ENCODE results near the gene FAM167B. TPM values are rescaled to one million over a fixed set of nuclear protein-coding genes. Genes with fewer than 3 reads are reported as not detected.

FAM167B gene
- total RNA-seq, 1 donor from 2014 or later, result 1.5 TPM

Other genes with a start within 250 kb of the FAM167B start
- 80.6 TPM for gene KHDRBS1, start 233.4 kb upstream of the FAM167B start, total RNA-seq
- 10.5 TPM for gene TMEM39B, start 174.3 kb upstream of the FAM167B start, total RNA-seq
- 54.1 TPM for gene KPNA6, start 139.2 kb upstream of the FAM167B start, total RNA-seq
- 37.0 TPM for gene TXLNA, start 67.5 kb upstream of the FAM167B start, total RNA-seq
- 1.1 TPM for gene CCDC28B, start 46.6 kb upstream of the FAM167B start, total RNA-seq
- gene IQCC, start 41.6 kb upstream of the FAM167B start, total RNA-seq, result 1.3 TPM
- gene DCDC2B, start 38.1 kb upstream of the FAM167B start, total RNA-seq, result not detected
- 11.0 TPM for gene TMEM234, start 24.9 kb upstream of the FAM167B start, total RNA-seq
- gene EIF3I, start 24.8 kb upstream of the FAM167B start, total RNA-seq, result 175 TPM
- 1.00 TPM for gene LCK, start 4.0 kb downstream of the FAM167B start, total RNA-seq
- 108 TPM for gene HDAC1, start 44.9 kb downstream of the FAM167B start, total RNA-seq
- gene MARCKSL1, start 89.0 kb downstream of the FAM167B start, total RNA-seq, result 10.8 TPM
- gene FAM229A, start 115.3 kb downstream of the FAM167B start, total RNA-seq, result 2.3 TPM
- 0.52 TPM for gene TSSK3, start 115.3 kb downstream of the FAM167B start, total RNA-seq
- 39.5 TPM for gene BSDC1, start 147.2 kb downstream of the FAM167B start, total RNA-seq
- not detected for gene ZBTB8B, start 217.8 kb downstream of the FAM167B start, total RNA-seq

Data from esophagus mucosa (tissue), 1 donor.